Adrenal gland (tissue), 5 donors: ENCODE results near the gene SLC24A3.

Experiments
- CTCF ChIP-seq, 6 experiments: fragments of 450-650 bp in 4 of 6; fragments of 200-600 bp in 2 of 6; sonication (generic) in 1 of 6; IDR thresholded peaks; 1 replicate in 5 of 6; 2 replicates in 1 of 6; pipeline versions ENCODE4 v1.5.1 to v1.8.0; 2016 to 2021; ENCODE audit warnings: antibody characterized with exemption in 6 of 6, mild to moderate bottlenecking in 2 of 6, moderate library complexity in 1 of 6
- POLR2A ChIP-seq, 2 donors: fragments of 450-650 bp; IDR thresholded peaks; one replicate each; pipeline ENCODE4 v1.6.1; 2017; ENCODE audit warnings: antibody characterized with exemption in 2 of 2, mild to moderate bottlenecking in 2 of 2, moderate library complexity in 1 of 2
- donor health status: DM: no; HTN: no; CAD: no.

GRCh38 chr20:19691125-19691524 is 478.7 kb downstream of the SLC24A3 start:
- TF ChIP-seq CTCF (IDR thresholded peaks at IDR 0.05) (no peak), POLR2A (IDR thresholded peaks at IDR 0.05) (no peak)
